Measurements from ENCODE around the gene CMTM1. TPM values are rescaled to one million over a fixed set of nuclear protein-coding genes. Genes with fewer than 3 reads are reported as not detected.
"Not testable (repeated sequence)": the region's sequence is repeated elsewhere in the genome, so short reads cannot be mapped to it uniquely, and the experiment has no call there.

CMTM1 gene
- total RNA-seq, 2 experiments from 2014 or later = 4.2 to 8.2 TPM

GRCh38 chr16:66587881-66588600, 21.8 kb downstream of the CMTM1 start:
- no peaks in the 10 kb centered on the region for H3K9me3 Mint-ChIP-seq
- H3K36me3 Mint-ChIP-seq (ENCODE audit: low read depth) = no peaks in the 10 kb centered on the region
- H3K27me3 Mint-ChIP-seq (ENCODE audit: low read depth) = no peaks in the 10 kb centered on the region
- H3K4me1 Mint-ChIP-seq (ENCODE audit: low read depth) = peaks cover 32% of the 10 kb centered on the region
- H3K4me3 Mint-ChIP-seq = no peak overlapping the region
- DNase-seq = no peak
- intact Hi-C loops (cut with micrococcal nuclease) = loop anchor here (5.0 kb wide), 1 partner anchor 231 kb away; no protein-coding TSS in a partner anchor
- CTCF ChIA-PET = interaction anchor here (0.6 to 3.0 kb wide), 8 partner anchors 8 to 182 kb away, joined by 3 to 31 read pairs (median 6); partner anchors contain the start of gene CMTM2
- no peak overlapping the region for H3K27ac Mint-ChIP-seq

GRCh38 chr16:66588981-66589713, 22.9 kb downstream of the CMTM1 start:
- peaks cover 32% of the 10 kb centered on the region for H3K4me1 Mint-ChIP-seq (ENCODE audit: low read depth)
- intact Hi-C loops (cut with micrococcal nuclease) = loop anchor here (1.0 to 5.0 kb wide), 8 partner anchors 27 to 232 kb away; no protein-coding TSS in a partner anchor
- CTCF ChIA-PET = interaction anchor here (0.8 to 3.0 kb wide), 19 partner anchors 9 to 183 kb away, joined by 3 to 31 read pairs (median 5); partner anchors contain the start of genes CKLF, CMTM1, CMTM2 and CMTM3
- DNase-seq = peak; percentile 88
- no peaks in the 10 kb centered on the region for H3K9me3 Mint-ChIP-seq
- H3K4me3 Mint-ChIP-seq = peak overlapping the region; percentile 50
- H3K27ac Mint-ChIP-seq = no peak overlapping the region
- H3K36me3 Mint-ChIP-seq (ENCODE audit: low read depth) = no peaks in the 10 kb centered on the region
- no peaks in the 10 kb centered on the region for H3K27me3 Mint-ChIP-seq (ENCODE audit: low read depth)

DNA sequence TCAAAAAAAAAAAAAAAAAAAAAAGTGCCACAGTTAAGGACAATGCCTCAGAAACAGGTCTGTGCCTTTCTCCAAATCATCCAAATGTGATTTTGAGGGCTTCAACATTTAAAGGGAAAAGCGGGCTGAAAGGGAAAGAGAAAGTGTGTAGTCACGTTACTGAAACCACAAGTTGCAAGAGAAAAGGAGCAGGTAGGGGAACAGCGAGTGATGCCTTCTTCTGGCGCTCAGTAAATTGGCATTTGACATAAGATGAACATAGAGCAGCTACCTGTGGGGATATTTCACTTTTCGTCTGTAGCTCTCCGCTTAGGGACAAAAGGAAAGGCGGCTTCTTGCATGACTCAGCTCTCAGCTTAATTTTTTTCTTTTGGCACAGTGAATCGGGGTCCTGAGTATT, 24.1 kb downstream of the CMTM1 start:
- intact Hi-C loops (cut with micrococcal nuclease) = loop anchor here (1.0 kb wide), 1 partner anchor 15 kb away; no protein-coding TSS in a partner anchor

DNA sequence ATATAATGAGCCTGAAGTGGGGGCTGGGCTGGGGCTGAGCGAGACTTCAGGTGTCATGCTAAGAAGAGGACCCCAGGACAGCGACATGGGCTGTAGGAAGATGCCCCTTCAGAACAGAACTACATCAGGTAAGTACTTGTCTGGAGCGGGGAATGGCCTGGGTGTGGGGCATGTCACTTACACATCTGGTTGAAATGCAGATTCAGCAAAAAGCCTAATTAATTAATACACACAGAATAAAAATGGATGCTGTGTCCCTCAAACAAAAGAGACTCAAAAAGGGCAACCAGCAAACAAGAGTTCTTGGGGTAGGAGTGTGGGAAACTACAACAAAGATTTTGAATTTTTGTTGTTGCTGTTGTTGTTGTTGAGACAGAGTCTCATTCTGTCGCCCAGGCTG, 24.8 kb downstream of the CMTM1 start:
- H3K4me1 Mint-ChIP-seq (ENCODE audit: low read depth) = peaks cover 30% of the 10 kb centered on the region
- H3K9me3 Mint-ChIP-seq = no peaks in the 10 kb centered on the region
- CTCF ChIA-PET = interaction anchor here (0.6 to 3.0 kb wide), 8 partner anchors 10 to 277 kb away, joined by 3 to 22 read pairs (median 6); partner anchors contain the start of gene CMTM2
- no peak for DNase-seq
- intact Hi-C loops (cut with micrococcal nuclease) = no loop called here
- H3K4me3 Mint-ChIP-seq = no peak overlapping the region
- no peak overlapping the region for H3K27ac Mint-ChIP-seq
- H3K36me3 Mint-ChIP-seq (ENCODE audit: low read depth) = no peaks in the 10 kb centered on the region
- no peaks in the 10 kb centered on the region for H3K27me3 Mint-ChIP-seq (ENCODE audit: low read depth)

More for the DNA sequence above, 24.1 kb downstream of the CMTM1 start:
- H3K9me3 Mint-ChIP-seq = no peaks in the 10 kb centered on the region
- DNase-seq = peak; percentile 57
- CTCF ChIA-PET = interaction anchor here (0.8 to 3.0 kb wide), 12 partner anchors 10 to 184 kb away, joined by 3 to 22 read pairs (median 6); partner anchors contain the start of genes CKLF, CMTM2 and CMTM3
- H3K27me3 Mint-ChIP-seq (ENCODE audit: low read depth) = no peaks in the 10 kb centered on the region
- peak overlapping the region; percentile 52 for H3K4me3 Mint-ChIP-seq
- H3K4me1 Mint-ChIP-seq (ENCODE audit: low read depth) = peaks cover 32% of the 10 kb centered on the region
- no peak overlapping the region for H3K27ac Mint-ChIP-seq
- no peaks in the 10 kb centered on the region for H3K36me3 Mint-ChIP-seq (ENCODE audit: low read depth)

DNA sequence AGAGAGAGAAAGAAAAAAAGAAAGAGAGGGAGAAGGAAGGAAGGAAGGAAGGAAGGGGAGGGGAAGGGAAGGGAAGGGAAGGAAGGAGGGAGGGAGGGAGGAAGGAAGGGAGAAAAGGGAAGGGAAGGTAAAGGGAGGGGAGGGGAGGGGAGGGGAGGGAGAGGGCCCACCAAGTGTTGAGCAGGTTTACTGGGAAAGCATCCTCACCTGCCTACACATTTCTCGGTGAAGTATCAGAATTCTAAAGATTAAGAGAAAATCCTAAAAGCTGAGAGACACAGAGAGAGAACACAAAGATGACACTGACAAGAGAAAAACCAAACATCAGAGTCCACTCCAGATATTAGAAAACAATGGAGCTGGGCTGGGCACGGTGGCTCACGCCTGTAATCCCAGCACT, 26.0 kb downstream of the CMTM1 start:
- no peak overlapping the region for H3K27ac Mint-ChIP-seq
- peaks cover 34% of the 10 kb centered on the region for H3K4me1 Mint-ChIP-seq (ENCODE audit: low read depth)
- intact Hi-C loops (cut with micrococcal nuclease) = no loop called here
- H3K27me3 Mint-ChIP-seq (ENCODE audit: low read depth) = no peaks in the 10 kb centered on the region
- DNase-seq = no peak
- H3K4me3 Mint-ChIP-seq = no peak overlapping the region
- CTCF ChIA-PET = no interaction called here
- no peaks in the 10 kb centered on the region for H3K9me3 Mint-ChIP-seq
- no peaks in the 10 kb centered on the region for H3K36me3 Mint-ChIP-seq (ENCODE audit: low read depth)

DNA sequence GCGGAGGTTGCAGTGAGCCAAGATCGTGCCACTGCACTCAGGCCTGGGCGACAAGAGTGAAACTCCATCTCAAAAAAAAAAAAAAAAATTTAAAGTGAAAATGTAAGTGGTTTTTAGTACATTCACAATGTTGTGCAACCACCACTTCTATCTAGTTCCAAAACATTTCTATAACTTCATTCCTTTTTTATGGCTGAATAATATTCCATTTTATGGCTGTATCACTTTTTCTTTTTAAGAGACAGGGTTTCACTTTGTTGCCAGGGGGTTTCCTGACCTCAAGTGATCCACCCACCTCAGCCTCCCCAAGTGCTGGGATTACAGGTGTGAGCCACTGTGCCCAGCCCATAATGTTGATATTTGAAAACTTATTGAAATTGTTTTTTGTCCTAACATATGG, 26.6 kb downstream of the CMTM1 start:
- no peak for DNase-seq
- no peaks in the 10 kb centered on the region for H3K9me3 Mint-ChIP-seq
- intact Hi-C loops (cut with micrococcal nuclease) = no loop called here
- H3K27ac Mint-ChIP-seq = no peak overlapping the region
- no peak overlapping the region for H3K4me3 Mint-ChIP-seq
- H3K27me3 Mint-ChIP-seq (ENCODE audit: low read depth) = no peaks in the 10 kb centered on the region
- peaks cover 32% of the 10 kb centered on the region for H3K4me1 Mint-ChIP-seq (ENCODE audit: low read depth)
- no peaks in the 10 kb centered on the region for H3K36me3 Mint-ChIP-seq (ENCODE audit: low read depth)
- CTCF ChIA-PET = no interaction called here

DNA sequence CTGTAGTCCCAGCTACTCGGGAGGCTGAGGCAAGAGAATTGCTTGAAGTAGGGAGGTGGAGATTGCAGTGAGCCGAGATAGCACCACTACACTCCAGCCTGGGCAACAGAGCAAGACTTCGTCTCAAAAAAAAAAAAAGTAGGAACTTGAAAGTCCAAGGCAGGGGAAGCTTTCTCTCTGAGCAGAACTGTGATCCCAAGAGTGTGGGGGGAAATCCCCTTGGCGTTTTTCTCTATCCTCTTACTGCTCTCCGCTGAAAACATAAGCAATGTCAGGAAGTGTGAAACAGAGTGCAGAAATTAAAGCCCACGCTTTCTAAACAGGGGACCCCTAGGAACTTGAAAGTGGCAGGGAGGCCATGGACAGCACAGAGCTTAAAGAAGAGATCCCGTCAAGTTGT, 28.5 kb downstream of the CMTM1 start:
- intact Hi-C loops (cut with micrococcal nuclease) = no loop called here
- no peak overlapping the region for H3K27ac Mint-ChIP-seq
- H3K4me3 Mint-ChIP-seq = no peak overlapping the region
- no peaks in the 10 kb centered on the region for H3K27me3 Mint-ChIP-seq (ENCODE audit: low read depth)
- H3K4me1 Mint-ChIP-seq (ENCODE audit: low read depth) = peaks cover 33% of the 10 kb centered on the region
- CTCF ChIA-PET = interaction anchor here (1.0 to 1.9 kb wide), 4 partner anchors 9 to 112 kb away, joined by 3 to 7 read pairs (median 4); partner anchors contain the start of gene CMTM3
- H3K36me3 Mint-ChIP-seq (ENCODE audit: low read depth) = no peaks in the 10 kb centered on the region
- no peak for DNase-seq
- no peaks in the 10 kb centered on the region for H3K9me3 Mint-ChIP-seq

DNA sequence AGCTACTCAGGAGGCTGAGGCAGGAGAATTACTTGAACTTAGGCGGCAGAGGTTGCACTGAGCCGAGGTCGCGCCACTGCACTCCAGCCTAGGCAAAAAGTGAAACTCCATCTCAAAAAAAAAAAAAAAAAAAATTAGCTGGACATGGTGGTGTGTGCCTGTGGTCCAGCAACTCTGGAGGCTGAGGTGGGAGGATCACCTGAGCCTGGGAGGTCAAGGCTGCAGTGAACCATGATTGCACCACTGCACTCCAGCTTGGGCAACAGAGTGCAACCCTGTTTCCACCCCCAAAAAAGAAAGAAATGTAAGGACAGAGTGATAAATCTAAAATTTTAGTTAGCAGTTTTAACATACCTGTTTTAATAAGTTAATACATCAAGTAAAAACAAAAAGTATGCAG, 30.3 kb downstream of the CMTM1 start:
- intact Hi-C loops (cut with micrococcal nuclease); H3K4me3 Mint-ChIP-seq; H3K27me3 Mint-ChIP-seq (ENCODE audit: low read depth); H3K36me3 Mint-ChIP-seq (ENCODE audit: low read depth); DNase-seq; H3K27ac Mint-ChIP-seq; H3K9me3 Mint-ChIP-seq: not testable (repeated sequence)
- peaks cover 26% of the 10 kb centered on the region for H3K4me1 Mint-ChIP-seq (ENCODE audit: low read depth)
- CTCF ChIA-PET = interaction anchor here (1.3 kb wide), 1 partner anchor 55 kb away, joined by 4 read pairs; no protein-coding TSS in a partner anchor

GRCh38 chr16:66596986-66597848, 31.0 kb downstream of the CMTM1 start:
- Mint-ChIP-seq H3K4me1 (ENCODE audit: low read depth) (peaks cover 26% of the 10 kb centered on the region), H3K27ac (peak overlapping the region; percentile 61), H3K4me3 (no peak overlapping the region), H3K9me3 (peaks cover 11% of the 10 kb centered on the region), H3K27me3 (ENCODE audit: low read depth) (no peaks in the 10 kb centered on the region), H3K36me3 (ENCODE audit: low read depth) (no peaks in the 10 kb centered on the region)
- CTCF ChIA-PET = interaction anchor here (0.6 to 2.5 kb wide), 4 partner anchors 11 to 191 kb away, joined by 3 to 7 read pairs (median 6); no protein-coding TSS in a partner anchor
- no peak for DNase-seq
- intact Hi-C loops (cut with micrococcal nuclease) = no loop called here

DNA sequence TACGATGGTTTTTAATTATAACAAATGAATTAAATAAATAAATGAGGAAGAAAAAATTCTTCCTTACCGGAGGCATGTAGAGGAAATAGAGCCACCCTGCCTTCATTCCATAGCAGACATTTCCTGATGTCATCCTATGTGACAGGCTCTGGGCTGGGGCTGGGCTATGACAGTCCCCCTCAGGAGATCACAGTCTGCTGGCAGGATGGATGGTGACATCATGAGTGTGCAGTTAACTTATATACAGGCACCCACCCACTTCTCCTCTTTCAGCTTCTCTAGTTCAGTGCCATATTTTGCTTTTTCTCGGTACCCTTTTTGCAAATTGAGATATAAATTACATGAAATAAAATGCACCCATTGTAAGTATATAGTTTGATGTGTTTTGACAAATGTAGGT, 31.9 kb downstream of the CMTM1 start:
- peaks cover 26% of the 10 kb centered on the region for H3K4me1 Mint-ChIP-seq (ENCODE audit: low read depth)

GRCh38 chr16:66599726-66600125, 33.5 kb downstream of the CMTM1 start:
- Mint-ChIP-seq H3K36me3 (ENCODE audit: low read depth) (no peaks in the 10 kb centered on the region), H3K27me3 (ENCODE audit: low read depth) (no peaks in the 10 kb centered on the region), H3K4me3 (no peak overlapping the region), H3K9me3 (peaks cover 11% of the 10 kb centered on the region), H3K4me1 (ENCODE audit: low read depth) (peaks cover 31% of the 10 kb centered on the region), H3K27ac (no peak overlapping the region)
- intact Hi-C loops (cut with micrococcal nuclease) = no loop called here
- CTCF ChIA-PET = interaction anchor here (0.7 to 2.5 kb wide), 4 partner anchors 9 to 123 kb away, joined by 3 to 8 read pairs (median 6); no protein-coding TSS in a partner anchor
- no peak for DNase-seq

More for the DNA sequence above, 31.9 kb downstream of the CMTM1 start:
- CTCF ChIA-PET = interaction anchor here (0.8 to 2.5 kb wide), 5 partner anchors 11 to 191 kb away, joined by 4 to 7 read pairs (median 5); partner anchors contain the start of gene CKLF
- Mint-ChIP-seq H3K4me3 (no peak overlapping the region), H3K36me3 (ENCODE audit: low read depth) (no peaks in the 10 kb centered on the region), H3K27me3 (ENCODE audit: low read depth) (no peaks in the 10 kb centered on the region), H3K27ac (no peak overlapping the region), H3K9me3 (peaks cover 11% of the 10 kb centered on the region)
- no peak for DNase-seq
- intact Hi-C loops (cut with micrococcal nuclease) = no loop called here

Data from activated naive CD4-positive, alpha-beta T cell treated with anti-CD3 and anti-CD28 coated beads for 36 hours (primary cell).